GM12878 (cell line): ENCODE results near the gene KIAA1586. TPM values are rescaled to one million over a fixed set of nuclear protein-coding genes. Genes with fewer than 3 reads are reported as not detected.

ENCODE experiments used
- ATAC-seq: fragments of 200-7000 bp; cut with Tn5 transposase; 3 replicates; pipeline ENCODE4 v1.9.1; 2020; ENCODE audit warnings: mild to moderate bottlenecking, moderate library complexity
- BruUV-seq: library from RNA; stranded (reverse); fragments of 400-500 nt; replicated peaks from 2 replicates; lab custom pipeline; 2021; lab: Mats Ljungman, UMichigan
- CTCF ChIA-PET: fragments of 300-600 bp; sonication (Branson Sonifier 250); formaldehyde crosslinking; extraction: SDS; loops from one replicate; lab custom pipeline; 2021; ENCODE audit warnings: inconsistent platforms; lab: Yijun Ruan, JAX
- POLR2A ChIA-PET: fragments of 350-600 bp; formaldehyde crosslinking; extraction: SDS; loops from one replicate; lab custom pipeline; 2021; ENCODE audit warnings: inconsistent platforms; lab: Charles Lee
- RAD21 ChIA-PET: fragments of 300-600 bp; sonication (Branson Sonifier 250); formaldehyde crosslinking; loops from one replicate; lab custom pipeline; 2023; ENCODE audit warnings: antibody characterized with exemption; ENCODE audit not compliant: unreplicated experiment; lab: Charles Lee
- SMC1A ChIA-PET: fragments of 300-600 bp; sonication (Branson Sonifier 250); formaldehyde crosslinking; loops from one replicate; lab custom pipeline; 2023; ENCODE audit not compliant: unreplicated experiment, uncharacterized antibody; lab: Charles Lee
- DNase-seq: peaks from one replicate; pipeline ENCODE4 v3.0.0-alpha.2; 2011; ENCODE audit warnings: low read depth, low spot score
- FAIRE-seq: peaks from 3 replicates; lab custom pipeline; 2011; peaks lifted over from hg19 to GRCh38; lab: Jason Lieb, UNC
- H2AFZ ChIP-seq: 2 replicates; pipeline ENCODE4 v1.6.0; 2011; ENCODE audit warnings: low read depth, low read length, control low read depth; ENCODE audit not compliant: control insufficient read depth
- H3K27ac ChIP-seq: 2 replicates; pipeline ENCODE4 v1.5.1; 2011; ENCODE audit warnings: control low read depth; ENCODE audit not compliant: control insufficient read depth, insufficient read depth
- H3K27me3 ChIP-seq, 2 experiments: replicated peaks in 1 of 2; 2 replicates each; pipeline versions ENCODE4 v1.6.0 to v1.6.1; 2011; ENCODE audit warnings: low read length in 1 of 2; ENCODE audit not compliant: control insufficient read depth in 2 of 2, insufficient read depth in 2 of 2
- H3K36me3 ChIP-seq, 2 experiments: 2 replicates each; pipeline ENCODE4 v1.5.1; 2011; ENCODE audit warnings: low read length in 1 of 2; ENCODE audit not compliant: control insufficient read depth in 2 of 2, insufficient read depth in 2 of 2
- H3K4me1 ChIP-seq: 2 replicates; pipeline ENCODE4 v1.6.1; 2011; ENCODE audit warnings: mild to moderate bottlenecking, low read length, moderate library complexity, mixed read lengths; ENCODE audit not compliant: control insufficient read depth, insufficient read depth
- H3K4me2 ChIP-seq: 2 replicates; pipeline ENCODE4 v1.6.0; 2011; ENCODE audit warnings: control low read depth; ENCODE audit not compliant: control insufficient read depth, insufficient read depth
- H3K4me3 ChIP-seq: fragments of 200-600 bp; sonication (generic); 2 replicates; pipeline ENCODE4 v1.5.1; 2016
- H3K79me2 ChIP-seq: 2 replicates; pipeline ENCODE4 v1.6.0; 2011; ENCODE audit warnings: low read length; ENCODE audit not compliant: control insufficient read depth, insufficient read depth
- H3K9ac ChIP-seq: 2 replicates; pipeline ENCODE4 v1.8.0; 2011; ENCODE audit warnings: low read length, control low read depth, mixed read lengths; ENCODE audit not compliant: control insufficient read depth, insufficient read depth
- H3K9me3 ChIP-seq: replicated peaks from 3 replicates; pipeline ENCODE4 v1.5.1; 2011; ENCODE audit warnings: mild to moderate bottlenecking, low read length; ENCODE audit not compliant: control insufficient read depth, insufficient read depth
- H4K20me1 ChIP-seq: 2 replicates; pipeline ENCODE4 v1.6.0; 2011; ENCODE audit not compliant: control insufficient read depth, insufficient read depth
- ATF3 ChIP-seq: IDR thresholded peaks from 2 replicates; pipeline ENCODE4 v1.6.1; 2011; ENCODE audit warnings: low read depth, mild to moderate bottlenecking, low read length, moderate library complexity, borderline replicate concordance; ENCODE audit errors: extremely low read depth
- HDAC2 ChIP-seq: fragments of 200-600 bp; sonication (generic); IDR thresholded peaks from 2 replicates; pipeline ENCODE4 v1.6.1; 2017
- IRF4 ChIP-seq: IDR thresholded peaks from 2 replicates; pipeline ENCODE4 v1.6.1; 2011; ENCODE audit warnings: low read depth, low read length
- MTA3 ChIP-seq: IDR thresholded peaks from 2 replicates; pipeline ENCODE4 v1.6.1; 2012; ENCODE audit warnings: low read length, inconsistent platforms, borderline replicate concordance
- NFYA ChIP-seq: IDR thresholded peaks from 2 replicates; pipeline ENCODE4 v1.6.1; 2011; ENCODE audit warnings: low read depth, mild to moderate bottlenecking, low read length, improper control_type of control experiment, borderline replicate concordance
- STAT1 ChIP-seq: fragments of 450-650 bp; conservative IDR thresholded peaks from 2 replicates; pipeline ENCODE4 v1.6.1; 2014; ENCODE audit warnings: antibody characterized with exemption, mild to moderate bottlenecking
- TCF3 ChIP-seq: IDR thresholded peaks from 2 replicates; pipeline ENCODE4 v1.6.1; 2012; ENCODE audit warnings: low read depth, mild to moderate bottlenecking, low read length, borderline replicate concordance; ENCODE audit not compliant: insufficient read depth
- ZBED1 ChIP-seq: IDR thresholded peaks from 2 replicates; pipeline ENCODE4 v1.6.1; 2016; ENCODE audit warnings: borderline replicate concordance
- ZNF217 ChIP-seq: fragments of 450-650 bp; IDR thresholded peaks from 2 replicates; pipeline ENCODE4 v1.6.1; 2017; ENCODE audit warnings: antibody characterized with exemption, mild to moderate bottlenecking
- ZNF384 ChIP-seq: IDR thresholded peaks from 2 replicates; pipeline ENCODE4 v1.6.1; 2012; ENCODE audit warnings: low read depth, mild to moderate bottlenecking, low read length, improper control_type of control experiment, borderline replicate concordance
- WGBS: methylation state at CpG from one replicate; pipeline ENCODE4 v1.1.6; 2016; ENCODE audit warnings: low lambda C conversion rate; ENCODE audit not compliant: insufficient replicate concordance, insufficient coverage; ENCODE audit errors: missing lambda C conversion rate; 5-methylcytosine and 5-hydroxymethylcytosine counted together
- in situ Hi-C: fragments of 300-500 bp; cut with MboI; formaldehyde crosslinking; loops from 9 replicates; pipeline ENCODE4 v1.14.3; 2018; ENCODE audit warnings: mixed read lengths
- intact Hi-C: fragments of 100-400 bp; cut with micrococcal nuclease; formaldehyde crosslinking; loops from one replicate; pipeline ENCODE4 v1.14.2; 2022; ENCODE audit not compliant: unreplicated experiment
- polyA plus RNA-seq, 11 experiments: library from polyadenylated mRNA; depleted of rRNA in 4 of 11; unstranded in 6 of 11; stranded (reverse) in 5 of 11; fragments of >200 nt; fragmentation: Nextera tagmentation in 4 of 11; fragmentation: Illumina TruSeq in 1 of 11; extraction: Ambion mirVana in 4 of 11; extraction: Trizol in 1 of 11; gene quantifications; 1 replicate in 1 of 11; 2 replicates in 10 of 11; pipeline versions ENCODE4 v1.2.1 to v1.2.3, GENCODE V29; 2011 to 2016; ENCODE audit warnings: inconsistent platforms in 2 of 11, missing spikeins in 2 of 11, low read depth in 1 of 11
- total RNA-seq, 4 experiments: library from RNA; depleted of rRNA in 3 of 4; stranded (reverse); fragments of >200 nt in 3 of 4; fragmentation: Illumina TruSeq in 1 of 4; extraction: Trizol in 1 of 4; gene quantifications; 2 replicates each; pipeline versions ENCODE4 v1.2.1 to v1.2.3, GENCODE V29; 2013 to 2021

Gene KIAA1586
- total and polyA plus RNA-seq, 10 of the 15 experiments (the other 5 are each of a cell fraction or from before 2014, with no cell fraction given) = 13.1 to 33.1 (median 21.2) TPM

DNA sequence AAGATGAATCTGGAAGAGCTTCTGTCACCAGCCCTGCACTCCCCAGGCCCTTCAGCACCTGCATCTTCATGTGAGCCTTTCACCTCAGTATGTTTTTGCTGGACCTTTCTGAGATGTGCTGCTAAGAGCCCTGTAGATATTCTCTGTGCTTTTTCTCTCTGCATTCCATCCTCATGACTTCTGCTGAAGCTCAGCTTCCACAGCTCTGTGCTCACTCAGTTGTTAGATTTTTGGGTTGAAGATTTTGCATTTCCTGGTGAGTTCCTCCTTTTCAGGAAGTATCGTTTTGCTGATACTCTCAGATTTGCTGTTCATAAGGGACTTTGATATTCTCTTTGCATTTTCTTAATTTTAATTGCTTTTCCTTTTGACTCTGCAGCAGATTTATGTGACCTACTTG lies 18.3 kb downstream of the KIAA1586 start:
- intact Hi-C loops (no loop called here), in situ Hi-C loops (no loop called here)
- Histone ChIP-seq H3K4me2 (no peak overlapping the region), H3K79me2 (no peaks in the 10 kb centered on the region), H3K36me3 (peaks cover 0 to 13% of the 10 kb centered on the region in 2 experiments; a peak in 1 of 4 replicates), H3K9me3 (no peaks in the 10 kb centered on the region), H3K27ac (no peak overlapping the region), H2AFZ (no peak overlapping the region), H3K9ac (no peak overlapping the region), H3K4me1 (no peaks in the 10 kb centered on the region), H3K27me3 (no peaks in the 10 kb centered on the region), H3K4me3 (no peak overlapping the region), H4K20me1 (no peaks in the 10 kb centered on the region)
- POLR2A ChIA-PET = no interaction called here
- SMC1A ChIA-PET = no interaction called here
- DNase-seq (no peak), ATAC-seq (no peak), FAIRE-seq (no peak)
- CTCF ChIA-PET = interaction anchor here (0.5 to 0.7 kb wide), 2 partner anchors 48 to 297 kb away, joined by 3 read pairs; no protein-coding TSS in a partner anchor
- no TSS peak for BruUV-seq
- WGBS = 0% methylated on average over 1 of the region's 1 CpG
- RAD21 ChIA-PET = no interaction called here
- TF ChIP-seq ZBED1 (no peak), ZNF384 (no peak), MTA3 (no peak), HDAC2 (no peak), NFYA (no peak), ZNF217 (no peak), STAT1 (no peak), IRF4 (no peak), ATF3 (no peak), TCF3 (no peak)
- TF ChIP-seq, all 136 proteins: peak for 0
